Measurements from ENCODE around the gene SPIN2B.

DNA sequence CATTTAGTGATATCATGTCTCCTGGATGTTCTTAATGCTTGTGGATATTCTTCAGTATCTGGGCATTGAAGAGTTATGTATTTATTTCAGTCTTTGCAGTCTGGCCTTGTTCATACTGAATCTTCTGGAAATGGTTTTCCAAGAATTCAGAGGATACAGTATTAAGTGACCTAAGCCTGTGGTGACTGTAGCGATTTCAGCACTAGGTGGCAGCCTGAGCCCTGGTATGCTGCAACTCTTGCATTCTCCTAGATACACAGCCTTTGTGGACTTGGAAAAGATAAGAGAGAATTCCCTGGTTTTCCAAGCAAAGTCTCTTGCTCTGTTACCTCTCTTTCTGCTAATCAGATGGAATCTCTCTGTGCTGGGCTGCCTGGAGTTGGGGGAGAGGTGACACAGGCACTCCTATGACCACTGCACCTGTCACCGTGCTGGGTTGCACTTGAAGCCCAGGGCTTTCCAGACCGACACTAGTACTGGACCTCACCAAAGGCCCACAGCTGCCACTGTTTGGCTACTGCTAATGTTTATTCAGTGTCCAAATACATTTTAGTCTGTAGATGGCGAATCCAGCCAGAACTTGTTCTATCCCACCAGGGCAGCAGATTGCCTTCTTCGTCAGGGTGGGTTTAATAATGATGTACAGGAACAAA is 35.2 kb upstream of the SPIN2B start:
- TF ChIP-seq, protein P1, sequence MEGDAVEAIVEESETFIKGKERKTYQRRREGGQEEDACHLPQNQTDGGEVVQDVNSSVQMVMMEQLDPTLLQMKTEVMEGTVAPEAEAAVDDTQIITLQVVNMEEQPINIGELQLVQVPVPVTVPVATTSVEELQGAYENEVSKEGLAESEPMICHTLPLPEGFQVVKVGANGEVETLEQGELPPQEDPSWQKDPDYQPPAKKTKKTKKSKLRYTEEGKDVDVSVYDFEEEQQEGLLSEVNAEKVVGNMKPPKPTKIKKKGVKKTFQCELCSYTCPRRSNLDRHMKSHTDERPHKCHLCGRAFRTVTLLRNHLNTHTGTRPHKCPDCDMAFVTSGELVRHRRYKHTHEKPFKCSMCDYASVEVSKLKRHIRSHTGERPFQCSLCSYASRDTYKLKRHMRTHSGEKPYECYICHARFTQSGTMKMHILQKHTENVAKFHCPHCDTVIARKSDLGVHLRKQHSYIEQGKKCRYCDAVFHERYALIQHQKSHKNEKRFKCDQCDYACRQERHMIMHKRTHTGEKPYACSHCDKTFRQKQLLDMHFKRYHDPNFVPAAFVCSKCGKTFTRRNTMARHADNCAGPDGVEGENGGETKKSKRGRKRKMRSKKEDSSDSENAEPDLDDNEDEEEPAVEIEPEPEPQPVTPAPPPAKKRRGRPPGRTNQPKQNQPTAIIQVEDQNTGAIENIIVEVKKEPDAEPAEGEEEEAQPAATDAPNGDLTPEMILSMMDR (IDR thresholded peaks at IDR 0.05): peak in 1 of 5 experiments; percentile 8
- TF ChIP-seq POLR2A (IDR thresholded peaks at IDR 0.05): no peak

All from tibial nerve (tissue), 3 donors.